Adrenal gland (tissue), 5 donors: ENCODE data around the gene NEUROD1.

Experiments used
- CTCF ChIP-seq, 6 experiments: fragments of 450-650 bp in 4 of 6; fragments of 200-600 bp in 2 of 6; sonication (generic) in 1 of 6; IDR thresholded peaks; 1 replicate in 5 of 6; 2 replicates in 1 of 6; pipeline versions ENCODE4 v1.5.1 to v1.8.0; 2016 to 2021; ENCODE audit warnings: antibody characterized with exemption in 6 of 6, mild to moderate bottlenecking in 2 of 6, moderate library complexity in 1 of 6
- POLR2A ChIP-seq, 2 donors: fragments of 450-650 bp; IDR thresholded peaks; one replicate each; pipeline ENCODE4 v1.6.1; 2017; ENCODE audit warnings: antibody characterized with exemption in 2 of 2, mild to moderate bottlenecking in 2 of 2, moderate library complexity in 1 of 2
- donor health status: DM: no; HTN: no; CAD: no.

- TF ChIP-seq CTCF (IDR thresholded peaks at IDR 0.05) (no peak), POLR2A (IDR thresholded peaks at IDR 0.05) (no peak)
Measured at GRCh38 chr2:181723731-181724130, 43.4 kb upstream of the NEUROD1 start.
